HL-60/S4 treated with retinoic acid at 250 ng/mL for 4 days and 3 days (cell line): Measurements from ENCODE around the gene NUP153.

ENCODE experiments used
- in situ Hi-C: fragments of 300-500 bp; cut with MboI; formaldehyde crosslinking; loops from 2 replicates; pipeline ENCODE4 v1.7.0; 2022; ENCODE audit warnings: low sequenced_read_pairs

Gene NUP153

DNA sequence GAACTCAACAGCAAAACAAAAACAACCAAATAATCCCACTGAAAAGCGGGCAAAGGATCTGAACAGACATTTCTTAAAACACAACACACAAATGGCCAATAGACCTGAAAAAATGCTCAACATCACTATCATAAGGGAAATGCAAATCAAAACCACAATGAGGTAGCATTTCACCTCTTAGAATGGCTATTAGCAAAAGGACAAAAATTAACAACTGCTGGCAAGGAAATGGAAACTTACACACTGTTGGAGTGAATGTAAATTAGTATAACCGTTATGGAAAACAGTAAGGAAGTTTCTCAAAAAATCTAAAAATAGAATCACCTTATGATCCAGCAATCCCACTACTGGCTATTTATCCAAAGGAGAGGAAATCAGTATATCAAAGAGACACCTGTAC lies 85.7 kb downstream of the NUP153 start:
- in situ Hi-C loops: no loop called here

- in situ Hi-C loops: no loop called here
Observed at GRCh38 chr6:17615794-17616193, 90.9 kb downstream of the NUP153 start.

- in situ Hi-C loops: no loop called here
Observed at GRCh38 chr6:17612048-17612447, 94.7 kb downstream of the NUP153 start.

DNA sequence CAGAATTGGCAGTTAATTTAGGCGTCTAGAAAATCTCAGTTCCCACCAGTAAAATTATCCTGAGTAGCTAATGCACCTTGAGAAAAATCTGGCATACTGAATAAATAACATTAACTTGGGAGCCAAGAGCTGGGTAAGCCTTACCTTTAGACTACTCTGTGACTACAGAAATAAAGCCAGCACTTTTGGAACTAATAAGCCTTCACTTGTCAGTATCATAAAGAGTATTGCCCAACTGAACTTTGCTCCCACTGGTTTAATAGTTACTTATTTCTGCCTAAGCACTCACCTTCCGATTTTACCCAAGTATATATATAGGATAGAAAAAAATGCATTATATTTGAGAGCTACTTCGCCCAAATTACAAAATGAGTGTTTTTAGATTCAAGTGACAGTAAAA lies 95.9 kb downstream of the NUP153 start:
- in situ Hi-C loops: no loop called here

DNA sequence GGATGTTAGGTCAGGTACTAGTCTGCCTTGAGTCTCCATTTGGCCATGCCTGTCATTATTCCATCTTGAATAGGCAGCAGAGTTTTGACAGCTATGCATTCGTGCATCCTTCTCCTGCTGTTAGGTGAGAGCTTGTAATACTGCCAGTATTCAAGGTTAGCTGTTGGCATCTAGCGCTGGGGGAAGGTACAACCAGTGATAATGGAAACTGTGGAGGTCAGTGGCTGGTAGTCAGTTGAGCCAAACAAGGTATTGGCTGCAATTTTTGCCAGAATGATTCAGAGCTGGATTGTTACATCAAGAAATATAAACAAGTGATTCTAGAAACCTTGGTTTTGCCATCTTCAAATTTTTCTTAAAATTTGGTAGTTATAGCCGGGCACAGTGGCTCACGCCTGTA lies 100.1 kb downstream of the NUP153 start:
- in situ Hi-C loops: no loop called here

DNA sequence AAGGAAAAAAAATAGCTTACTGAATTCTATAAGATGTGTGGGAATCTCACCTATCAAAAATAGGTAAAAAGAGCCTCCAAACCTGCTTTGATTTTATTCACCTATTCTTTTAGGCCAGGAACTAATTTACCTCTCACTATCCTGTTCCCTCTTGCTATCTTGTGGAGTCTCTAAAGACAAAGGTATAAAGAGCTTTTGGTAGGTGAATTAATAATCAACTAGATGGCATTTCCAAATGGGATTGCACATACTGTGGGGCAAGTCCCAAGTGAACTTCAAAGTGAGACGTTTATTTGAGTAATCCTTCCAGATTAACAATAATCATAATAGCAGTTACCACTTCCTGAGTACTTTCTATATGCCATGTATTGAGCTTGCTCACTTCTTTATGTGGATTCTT lies 103.8 kb downstream of the NUP153 start:
- in situ Hi-C loops: no loop called here

- in situ Hi-C loops: no loop called here
Observed at GRCh38 chr6:17601386-17601703, 105.4 kb downstream of the NUP153 start.

GRCh38 chr6:17600527-17601385 lies 106.0 kb downstream of the NUP153 start:
- in situ Hi-C loops: no loop called here

GRCh38 chr6:17599877-17600526 lies 106.7 kb downstream of the NUP153 start, which contains the start of gene FAM8A1:
TSS of gene FAM8A1 (plus strand) at chr6:17600302. CDS start at chr6:17600410, 108 bp downstream.
- in situ Hi-C loops: loop anchor here (25.0 kb wide), 2 partner anchors 212 to 438 kb away; no protein-coding TSS in a partner anchor

- in situ Hi-C loops: loop anchor here (25.0 kb wide), 2 partner anchors 216 to 434 kb away; no protein-coding TSS in a partner anchor
Observed at GRCh38 chr6:17596085-17596484, 110.6 kb downstream of the NUP153 start.

- in situ Hi-C loops: loop anchor here (25.0 kb wide), 2 partner anchors 219 to 431 kb away; no protein-coding TSS in a partner anchor
Observed at GRCh38 chr6:17593246-17593645, 113.5 kb downstream of the NUP153 start.

GRCh38 chr6:17591287-17591686 lies 115.4 kb downstream of the NUP153 start:
- in situ Hi-C loops: loop anchor here (25.0 kb wide), 2 partner anchors 221 to 429 kb away; no protein-coding TSS in a partner anchor

DNA sequence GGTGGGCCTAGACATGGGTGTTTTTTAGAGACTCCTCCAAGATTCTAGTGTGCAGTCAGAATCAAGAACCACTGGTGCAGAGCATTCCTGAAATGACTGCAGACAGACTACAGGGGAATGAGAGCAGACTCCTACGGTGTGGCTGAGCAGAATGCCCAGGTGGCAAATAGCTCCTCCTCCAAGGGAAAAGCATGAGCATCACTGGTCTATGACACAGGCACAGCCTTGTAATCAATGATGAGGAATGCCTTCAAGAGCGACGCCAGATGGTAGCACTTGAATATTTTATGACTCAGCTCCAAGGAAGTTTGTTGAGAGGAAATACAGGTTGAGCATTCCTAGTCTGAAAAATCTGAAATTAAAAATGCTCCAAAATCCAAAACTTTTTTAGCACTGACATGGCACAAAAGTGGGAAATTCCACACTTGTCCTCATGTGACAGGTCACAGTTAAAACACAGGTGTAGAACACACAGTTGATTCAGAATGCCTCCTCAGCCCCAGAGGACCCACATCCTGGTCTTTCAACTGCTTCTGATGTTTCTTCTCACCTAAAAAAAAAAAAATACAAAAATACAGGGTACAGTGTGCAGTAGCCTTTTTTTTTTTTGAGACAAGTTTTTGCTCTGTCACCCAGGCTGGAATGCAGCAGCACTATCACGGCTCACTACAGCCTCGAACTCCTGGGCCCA lies 117.2 kb downstream of the NUP153 start:
- in situ Hi-C loops: loop anchor here (25.0 kb wide), 2 partner anchors 223 to 427 kb away; no protein-coding TSS in a partner anchor

DNA sequence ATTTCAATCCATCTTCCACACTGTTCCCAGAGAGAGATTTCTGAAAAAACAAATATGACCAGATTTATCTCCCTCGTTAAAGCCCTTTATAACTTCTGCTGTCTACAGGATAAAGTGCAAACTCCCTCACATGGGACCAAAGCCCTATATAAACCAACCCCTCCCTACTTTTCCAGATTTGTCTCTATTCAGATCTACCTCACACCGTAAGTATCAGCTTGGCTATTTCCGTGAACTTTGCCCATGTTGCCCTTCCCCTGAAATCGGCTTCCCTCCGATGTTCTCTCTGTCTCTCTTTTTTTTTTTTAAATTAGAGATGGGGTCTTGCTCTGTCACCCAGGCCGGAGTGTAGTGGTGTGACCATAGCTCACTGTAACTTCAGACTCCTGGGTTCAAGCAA lies 118.7 kb downstream of the NUP153 start:
- in situ Hi-C loops: loop anchor here (25.0 kb wide), 2 partner anchors 224 to 426 kb away; no protein-coding TSS in a partner anchor

DNA sequence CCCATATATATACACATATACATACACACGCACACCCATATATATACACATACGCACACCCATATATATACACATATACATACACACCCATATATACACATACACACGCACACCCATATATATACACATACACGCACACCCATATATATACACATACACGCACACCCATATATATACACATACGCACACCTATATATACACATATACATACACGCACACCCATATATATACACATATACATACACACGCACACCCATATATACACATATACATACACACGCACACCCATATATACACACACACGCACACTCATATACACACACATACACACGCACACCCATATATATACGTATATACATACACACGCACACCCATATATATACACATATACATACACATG lies 120.1 kb downstream of the NUP153 start:
- in situ Hi-C loops: loop anchor here (25.0 kb wide), 2 partner anchors 226 to 424 kb away; no protein-coding TSS in a partner anchor

DNA sequence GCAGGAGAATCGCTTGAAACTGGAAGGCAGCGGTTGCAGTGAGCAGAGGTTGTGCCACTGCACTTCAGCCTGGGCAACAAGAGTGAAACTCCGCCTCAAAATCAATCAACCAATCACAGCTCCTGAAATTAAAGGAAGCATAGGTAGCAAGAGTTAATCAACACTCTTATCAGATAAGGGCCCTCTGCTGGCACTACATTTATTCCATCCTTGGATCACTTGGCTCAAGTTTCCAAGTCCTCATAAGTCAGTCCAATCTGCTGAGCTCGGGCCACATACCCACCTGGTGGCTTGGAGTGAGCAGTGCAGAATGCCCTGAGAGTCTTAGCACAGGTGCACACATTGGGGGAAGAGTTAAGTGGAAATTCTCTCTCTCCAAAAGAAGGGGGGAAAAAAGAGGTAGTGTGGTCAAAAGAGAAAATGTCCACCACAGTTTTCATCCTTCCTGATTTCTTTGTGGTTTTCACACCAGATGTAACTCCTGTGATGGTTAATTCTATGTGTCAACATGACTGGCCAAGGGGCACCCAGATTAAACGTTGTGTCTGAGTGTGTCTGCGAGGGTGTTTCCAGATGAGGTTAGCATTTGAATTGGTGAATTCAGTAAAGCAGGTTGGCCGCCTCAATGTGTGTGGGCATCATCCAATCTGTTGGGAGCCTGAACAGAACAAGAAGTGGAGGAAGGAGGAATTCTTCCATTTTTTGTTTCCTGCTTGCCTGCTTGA lies 120.8 kb downstream of the NUP153 start:
- in situ Hi-C loops: loop anchor here (25.0 kb wide), 2 partner anchors 226 to 424 kb away; no protein-coding TSS in a partner anchor

DNA sequence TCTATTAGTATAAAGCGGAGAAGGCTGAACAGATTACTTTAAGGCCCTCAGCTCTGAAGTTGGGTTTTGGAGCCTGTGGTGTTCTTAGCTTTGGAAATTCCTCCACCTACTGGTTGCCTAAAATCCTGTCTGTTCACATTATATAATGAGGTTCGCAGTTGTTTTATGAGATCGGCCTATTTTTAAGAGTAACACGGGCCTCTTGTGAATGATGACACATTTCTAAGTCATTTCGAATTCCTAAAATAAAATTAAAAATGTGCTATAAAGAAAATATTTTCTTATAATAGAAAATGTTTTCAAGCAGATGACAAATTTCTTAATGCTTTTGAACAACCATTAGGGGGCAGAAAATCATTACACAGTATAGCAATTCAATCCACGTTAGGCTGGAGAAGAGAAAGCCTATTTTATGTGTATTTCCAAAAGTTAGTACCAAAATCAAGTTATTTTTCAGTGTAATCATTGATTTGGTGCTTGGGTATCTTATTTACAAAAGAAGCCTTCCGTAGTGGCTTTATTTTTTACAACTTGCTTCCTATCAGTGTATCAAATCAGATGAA lies 122.4 kb downstream of the NUP153 start:
- in situ Hi-C loops: loop anchor here (25.0 kb wide), 2 partner anchors 228 to 422 kb away; no protein-coding TSS in a partner anchor

- in situ Hi-C loops: loop anchor here (25.0 kb wide), 2 partner anchors 228 to 422 kb away; no protein-coding TSS in a partner anchor
Observed at GRCh38 chr6:17583811-17584210, 122.9 kb downstream of the NUP153 start.

GRCh38 chr6:17581282-17581681 lies 125.4 kb downstream of the NUP153 start:
- in situ Hi-C loops: loop anchor here (25.0 kb wide), 2 partner anchors 231 to 419 kb away; no protein-coding TSS in a partner anchor
